Measurements from ENCODE around the gene RAB37.

RAB37 gene

GRCh38 chr17:74782571-74782970 lies 45.5 kb downstream of the RAB37 start:
- DNase-seq: no peak

- no peak for DNase-seq
These were observed 47.2 kb downstream of the RAB37 start for GRCh38 chr17:74784125-74784810.

- no peak for DNase-seq
These were observed 48.3 kb downstream of the RAB37 start for GRCh38 chr17:74785096-74785980.

- DNase-seq: no peak
These were observed 48.9 kb downstream of the RAB37 start for GRCh38 chr17:74785981-74786360.

- DNase-seq: peak; percentile 73
These were observed 49.5 kb downstream of the RAB37 start for GRCh38 chr17:74786431-74787055.

GRCh38 chr17:74790161-74791058 lies 53.4 kb downstream of the RAB37 start:
- peak; percentile 58 for DNase-seq

GRCh38 chr17:74792586-74793105 lies 55.6 kb downstream of the RAB37 start:
- no peak for DNase-seq

GRCh38 chr17:74795327-74796020 lies 58.4 kb downstream of the RAB37 start:
- no peak for DNase-seq

- no peak for DNase-seq
These were observed 59.2 kb downstream of the RAB37 start for GRCh38 chr17:74796211-74796610.

- no peak for DNase-seq
These were observed 59.8 kb downstream of the RAB37 start for GRCh38 chr17:74796866-74797265.

All from MV-4-11 (cell line).